Activated effector memory CD4-positive, alpha-beta T cell treated with Interleukin-2 at 50 U/mL for 16 hours (primary cell): Measurements from ENCODE around the gene RHBDD3.

ENCODE experiments used
- DNase-seq: peaks from one replicate; pipeline ENCODE4 v3.0.0-alpha.2; 2020

The RHBDD3 gene

GRCh38 chr22:29267858-29268510 is at the start of gene RHBDD3, which contains the start of gene EWSR1:
Gene RHBDD3 (minus strand): TSS chr22:29267981. CDS start chr22:29265626, 2,355 bp downstream.
Gene EWSR1 (plus strand): TSS chr22:29268268. CDS start chr22:29268337, 69 bp downstream.
- peak; percentile 95 for DNase-seq

- DNase-seq: no peak
Measured at GRCh38 chr22:29316141-29316828, 48.5 kb upstream of the RHBDD3 start.

DNA sequence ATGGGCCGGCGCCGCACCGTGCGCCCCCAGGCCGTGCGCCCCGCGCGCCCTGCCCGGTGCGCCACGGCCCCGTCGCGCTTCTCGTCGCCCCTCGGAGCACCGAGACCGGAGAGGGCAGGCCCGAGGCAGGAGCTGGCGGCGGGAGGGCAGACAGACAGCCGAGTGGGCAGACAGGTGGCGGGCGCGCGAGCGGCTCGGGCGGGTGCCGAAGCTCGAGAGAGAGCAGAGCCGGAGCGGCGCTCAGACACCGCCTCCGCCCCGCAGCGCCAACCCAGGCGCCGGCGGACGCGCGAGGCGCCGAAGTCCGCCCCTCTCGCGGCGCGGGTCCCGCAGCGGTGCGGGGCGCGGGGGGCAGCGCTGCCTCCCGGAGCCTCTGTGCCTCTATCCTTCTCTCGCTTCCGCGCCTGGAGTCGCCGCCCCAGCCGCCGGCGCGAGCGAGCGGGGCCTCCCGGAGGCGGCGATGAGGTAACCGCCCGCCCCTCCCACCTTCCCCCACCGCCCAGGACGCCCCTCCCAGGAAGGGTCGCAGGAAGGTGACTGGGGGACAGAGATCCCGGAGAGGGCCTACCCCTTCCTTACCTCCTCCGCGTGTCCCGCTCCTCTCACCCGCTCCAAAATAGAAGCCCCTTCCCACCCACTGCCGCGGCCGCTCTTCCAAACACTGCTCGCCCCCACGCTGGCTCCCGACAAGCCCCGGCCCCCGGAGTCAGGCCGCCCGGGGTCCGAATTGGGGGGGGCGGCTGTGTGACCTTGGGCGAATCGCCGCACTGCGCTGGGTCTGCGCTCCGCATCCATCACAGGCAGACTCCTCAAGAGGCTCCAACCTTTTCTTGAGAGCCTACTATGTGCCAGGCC is 47.7 kb upstream of the RHBDD3 start, which contains the start of gene RASL10A:
Gene RASL10A (minus strand): TSS at position 412 of the 855 bp plus-strand sequence. CDS start 451 bp downstream, outside the sequence.
- DNase-seq: no peak

DNA sequence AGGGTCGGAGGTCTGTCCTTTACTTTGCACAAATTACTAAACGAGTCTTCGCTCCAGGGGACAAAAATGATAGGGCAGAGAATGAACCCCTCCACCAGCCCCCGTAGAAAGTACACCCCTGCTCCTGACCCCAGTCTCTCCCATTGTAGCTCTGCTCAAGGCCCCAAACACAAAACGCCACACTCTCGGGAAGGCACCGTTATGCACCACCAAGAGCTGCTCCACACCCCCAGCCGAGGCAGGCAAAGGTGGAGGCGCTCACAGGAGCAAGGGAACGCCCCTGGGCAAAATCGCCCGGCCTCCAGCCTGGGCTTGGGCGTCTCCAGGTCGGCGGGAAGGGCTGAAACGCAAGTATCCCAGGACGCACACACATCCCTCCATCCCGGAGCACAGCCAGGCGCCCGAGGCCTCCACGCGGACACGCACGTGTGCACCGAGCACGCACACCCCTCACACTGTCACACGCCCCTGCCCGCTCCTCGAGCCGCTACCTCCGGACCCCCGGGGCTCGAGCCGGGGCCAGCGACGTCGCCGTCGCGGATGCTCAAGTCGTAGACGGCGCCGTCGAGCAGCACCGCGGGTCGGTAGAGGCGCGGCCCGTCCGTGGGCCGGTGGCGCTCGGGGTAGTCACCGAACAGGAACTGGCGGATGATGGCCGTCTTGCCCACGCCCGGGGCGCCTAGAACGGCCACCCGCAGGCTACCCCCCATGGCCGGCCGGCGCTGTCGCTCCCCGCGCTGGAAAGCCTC is 46.9 kb upstream of the RHBDD3 start:
- no peak for DNase-seq

DNA sequence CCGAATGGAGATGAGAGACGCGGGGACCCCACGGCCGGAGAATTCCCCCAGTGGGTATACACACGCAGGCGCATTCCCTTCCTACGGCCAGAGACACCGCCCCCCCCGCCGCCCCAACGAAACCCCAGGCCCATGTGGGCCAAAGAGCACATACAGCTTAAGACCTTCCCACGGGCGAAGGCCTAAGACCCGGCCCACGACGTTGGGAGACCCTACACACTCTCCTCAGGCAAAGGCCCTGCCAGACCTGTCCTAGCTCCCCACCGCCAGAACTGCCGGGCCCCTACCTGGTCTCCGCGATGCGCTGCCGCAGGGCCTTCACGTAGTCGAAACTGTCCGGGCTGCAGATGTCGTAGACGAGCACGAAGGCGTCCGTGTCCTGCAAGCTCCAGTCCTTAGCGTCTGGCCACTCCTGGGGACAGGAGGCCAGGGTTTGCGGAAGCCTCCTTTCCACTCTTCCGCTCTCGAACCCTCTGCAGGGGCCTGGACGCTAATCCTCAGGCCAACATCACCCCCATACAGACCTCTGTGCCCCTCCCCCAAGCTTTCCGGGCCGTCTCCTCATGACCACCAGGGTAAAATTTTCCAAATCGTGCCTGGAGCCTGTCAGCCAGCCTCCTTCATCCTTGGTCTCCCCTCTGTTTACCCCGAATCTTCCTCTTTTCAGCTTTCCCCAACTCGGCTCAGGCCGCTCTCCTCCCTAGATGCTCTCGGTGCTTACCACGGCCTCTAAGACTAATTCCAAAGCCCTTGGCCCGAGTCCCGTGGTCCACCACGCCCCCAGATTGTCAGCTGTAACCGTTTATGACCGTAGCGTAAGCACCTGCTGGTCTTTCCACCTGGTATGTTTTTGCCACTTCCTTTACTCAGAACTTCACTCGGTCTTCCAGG is 46.0 kb upstream of the RHBDD3 start:
- DNase-seq: no peak

- no peak for DNase-seq
Measured at GRCh38 chr22:29313126-29313575, 45.4 kb upstream of the RHBDD3 start.

- no peak for DNase-seq
Measured at GRCh38 chr22:29312218-29313125, 44.7 kb upstream of the RHBDD3 start.

DNA sequence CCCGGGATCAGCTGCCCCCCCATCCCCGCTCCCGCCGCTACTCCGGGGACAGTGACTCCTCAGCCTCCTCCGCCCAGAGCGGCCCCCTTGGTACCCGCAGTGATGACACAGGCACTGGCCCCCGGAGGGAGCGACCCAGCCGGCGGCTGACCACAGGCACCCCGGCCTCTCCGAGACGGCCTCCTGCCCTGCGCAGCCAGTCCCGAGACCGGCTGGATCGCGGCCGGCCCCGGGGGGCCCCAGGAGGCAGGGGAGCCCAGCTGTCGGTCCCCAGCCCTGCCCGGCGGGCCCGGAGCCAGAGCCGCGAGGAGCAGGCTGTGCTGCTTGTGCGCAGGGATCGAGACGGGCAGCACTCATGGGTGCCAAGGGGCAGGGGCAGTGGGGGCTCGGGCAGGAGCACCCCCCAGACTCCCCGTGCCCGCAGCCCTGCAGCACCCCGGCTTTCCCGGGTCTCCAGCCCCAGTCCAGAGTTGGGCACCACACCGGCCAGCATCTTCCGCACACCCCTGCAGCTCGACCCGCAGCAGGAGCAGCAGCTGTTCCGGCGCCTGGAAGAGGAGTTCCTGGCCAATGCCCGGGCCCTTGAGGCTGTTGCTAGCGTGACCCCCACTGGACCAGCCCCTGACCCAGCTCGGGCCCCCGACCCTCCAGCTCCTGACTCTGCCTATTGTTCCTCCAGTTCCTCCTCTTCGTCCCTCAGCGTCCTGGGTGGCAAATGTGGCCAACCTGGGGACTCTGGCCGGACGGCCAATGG is 43.9 kb upstream of the RHBDD3 start:
- no peak for DNase-seq

DNA sequence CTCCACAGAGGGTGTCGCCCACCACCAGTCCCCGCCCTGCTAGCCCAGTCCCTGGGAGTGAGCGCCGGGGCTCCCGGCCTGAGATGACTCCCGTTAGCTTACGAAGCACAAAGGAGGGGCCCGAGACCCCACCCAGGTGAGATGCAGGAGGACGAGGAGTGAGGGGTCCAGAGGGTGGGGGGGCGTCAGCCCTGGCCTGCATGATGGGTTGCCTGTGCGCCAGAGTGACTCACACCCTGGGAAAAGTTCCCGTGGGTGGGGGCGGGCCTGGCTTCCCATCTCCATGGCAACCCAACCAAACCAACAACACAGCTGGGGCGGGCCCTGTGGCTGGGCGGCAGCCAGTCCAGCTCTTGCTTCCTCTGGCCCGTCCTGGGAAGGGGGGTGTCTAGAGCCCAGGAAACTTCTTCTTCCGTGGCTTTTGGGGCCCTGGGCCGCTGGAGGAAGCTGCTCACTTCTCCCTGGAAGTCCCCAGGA is 43.1 kb upstream of the RHBDD3 start:
- DNase-seq: peak; percentile 17

- no peak for DNase-seq
Measured at GRCh38 chr22:29310065-29310862, 42.5 kb upstream of the RHBDD3 start.

DNA sequence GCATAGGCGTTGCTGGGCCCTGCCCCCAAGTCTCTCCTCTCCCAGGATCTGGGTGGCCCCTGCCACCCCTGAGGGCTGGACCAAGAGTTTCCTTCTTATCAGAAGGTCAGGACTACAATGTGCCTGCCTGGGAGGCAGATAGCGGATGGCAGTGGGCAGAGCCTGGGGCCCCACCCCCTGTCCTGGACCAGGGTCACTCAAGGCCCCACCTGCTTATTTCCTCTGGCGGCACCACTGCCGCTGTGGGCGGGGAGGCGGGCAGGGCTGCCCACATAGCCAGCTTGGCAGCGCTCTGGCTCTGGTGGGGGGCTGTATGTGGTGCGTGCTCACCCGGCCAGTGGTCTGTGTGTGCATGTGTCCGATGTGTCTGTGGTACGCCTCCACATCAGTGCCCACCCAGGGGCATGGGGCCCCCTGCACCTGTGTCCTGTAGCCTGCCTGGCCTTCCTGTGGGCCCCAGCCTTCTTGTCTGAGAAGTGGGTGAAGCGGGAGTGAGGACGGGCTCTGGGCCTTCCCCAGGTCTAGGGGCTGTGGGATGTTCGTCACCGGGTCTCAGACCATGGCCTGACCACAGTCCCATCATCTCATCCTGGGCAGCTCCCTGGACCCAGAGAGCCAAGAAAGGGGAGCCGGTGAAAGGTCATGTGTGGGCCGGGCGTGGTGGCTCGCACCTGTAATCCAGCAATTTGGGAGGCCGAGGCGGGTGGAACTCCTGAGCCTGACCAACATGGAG is 41.7 kb upstream of the RHBDD3 start:
- no peak for DNase-seq

DNA sequence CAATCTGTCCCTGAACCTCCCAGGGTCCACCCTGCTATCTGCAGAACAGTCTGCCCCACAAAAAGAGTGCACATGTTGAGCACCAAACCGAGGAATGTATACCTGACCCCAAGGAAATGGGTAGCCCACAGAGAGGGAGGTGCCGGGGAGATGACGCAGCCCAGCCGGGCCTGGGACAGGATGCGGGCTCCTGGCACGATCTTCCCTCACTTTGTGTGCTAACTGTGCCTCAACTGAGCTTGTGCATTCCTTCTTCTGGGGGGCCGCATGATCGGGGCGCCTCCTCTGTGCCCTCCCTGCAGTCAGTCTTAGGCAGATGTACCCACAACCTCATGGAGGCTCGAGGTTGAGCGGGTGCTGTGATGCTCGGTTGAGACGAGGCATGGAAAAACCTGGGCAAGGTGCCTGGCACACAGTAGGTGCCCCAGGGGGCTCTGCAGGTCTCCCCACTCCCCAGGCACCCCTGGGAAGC is 41.0 kb upstream of the RHBDD3 start:
- DNase-seq: peak; percentile 41

DNA sequence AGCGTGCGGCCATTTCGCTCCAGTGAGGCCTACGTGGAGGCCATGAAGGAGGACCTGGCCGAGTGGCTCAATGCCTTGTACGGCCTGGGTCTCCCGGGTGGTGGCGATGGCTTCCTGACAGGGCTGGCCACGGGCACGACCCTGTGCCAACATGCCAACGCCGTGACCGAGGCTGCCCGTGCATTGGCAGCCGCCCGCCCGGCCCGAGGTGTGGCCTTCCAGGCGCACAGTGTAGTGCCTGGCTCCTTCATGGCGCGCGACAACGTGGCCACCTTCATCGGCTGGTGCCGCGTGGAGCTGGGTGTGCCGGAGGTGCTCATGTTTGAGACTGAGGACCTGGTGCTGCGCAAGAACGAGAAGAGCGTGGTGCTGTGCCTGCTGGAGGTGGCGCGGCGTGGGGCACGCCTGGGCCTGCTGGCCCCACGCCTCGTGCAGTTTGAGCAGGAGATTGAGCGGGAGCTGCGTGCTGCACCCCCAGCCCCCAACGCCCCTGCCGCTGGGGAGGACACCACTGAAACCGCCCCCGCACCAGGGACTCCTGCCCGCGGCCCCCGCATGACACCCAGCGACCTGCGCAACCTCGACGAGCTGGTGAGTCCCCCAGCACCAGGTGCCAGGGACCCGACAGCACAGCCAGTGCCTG is 40.5 kb upstream of the RHBDD3 start:
- DNase-seq: no peak

- DNase-seq: no peak
Measured at GRCh38 chr22:29307596-29308147, 39.9 kb upstream of the RHBDD3 start.

GRCh38 chr22:29306835-29307595 is 39.2 kb upstream of the RHBDD3 start:
- DNase-seq: no peak
